GM12892 (cell line): ENCODE data around the gene HCFC2.

Source experiments
- POLR2A ChIP-seq: IDR thresholded peaks from 2 replicates; pipeline ENCODE4 v1.6.1; 2011; ENCODE audit warnings: low read depth, low read length, control low read depth
- POLR2AphosphoS5 ChIP-seq: IDR thresholded peaks from 2 replicates; pipeline ENCODE4 v1.6.1; 2011; ENCODE audit warnings: low read depth, low read length, control low read depth
- TAF1 ChIP-seq: IDR thresholded peaks from 2 replicates; pipeline ENCODE4 v1.6.1; 2011; ENCODE audit warnings: low read depth, mild to moderate bottlenecking, control low read depth, low read length, borderline replicate concordance

GRCh38 chr12:104108755-104109445, 44.6 kb downstream of the HCFC2 start:
- no peak for TF ChIP-seq POLR2A
- TF ChIP-seq POLR2AphosphoS5 = no peak
- TF ChIP-seq TAF1 = no peak
